Stimulated activated CD4-positive, alpha-beta T cell treated with anti-CD3 and anti-CD28 coated beads, Interleukin-2, amount 100 ng/mL, for 4 hours (primary cell): ENCODE results near the gene OPCML.

Experiments
- DNase-seq: peaks from one replicate; pipeline ENCODE4 v3.0.0-alpha.2; 2020; ENCODE audit warnings: low read depth

The OPCML gene

GRCh38 chr11:133228471-133229329, 303.6 kb downstream of the OPCML start:
- no peak for DNase-seq

- DNase-seq, result no peak
Observed at GRCh38 chr11:133227632-133228111, 304.6 kb downstream of the OPCML start.

GRCh38 chr11:133224271-133224670, 308.0 kb downstream of the OPCML start:
- no peak for DNase-seq

- DNase-seq, result no peak
Observed at GRCh38 chr11:133222425-133223330, 309.6 kb downstream of the OPCML start.

GRCh38 chr11:133219543-133219942, 312.8 kb downstream of the OPCML start:
- DNase-seq, result no peak

- no peak for DNase-seq
Observed at GRCh38 chr11:133216813-133217212, 315.5 kb downstream of the OPCML start.

- no peak for DNase-seq
Observed at GRCh38 chr11:133215596-133216230, 316.6 kb downstream of the OPCML start.

GRCh38 chr11:133214646-133215045, 317.7 kb downstream of the OPCML start:
- no peak for DNase-seq

GRCh38 chr11:133212201-133212600, 320.1 kb downstream of the OPCML start:
- no peak for DNase-seq

- no peak for DNase-seq
Observed at GRCh38 chr11:133207995-133208394, 324.3 kb downstream of the OPCML start.

- DNase-seq, result no peak
Observed at GRCh38 chr11:133206313-133207005, 325.8 kb downstream of the OPCML start.

- no peak for DNase-seq
Observed at GRCh38 chr11:133204158-133204557, 328.1 kb downstream of the OPCML start.

- no peak for DNase-seq
Observed at GRCh38 chr11:133202816-133203215, 329.5 kb downstream of the OPCML start.

- no peak for DNase-seq
Observed at GRCh38 chr11:133198438-133198837, 333.9 kb downstream of the OPCML start.

GRCh38 chr11:133197425-133197824, 334.9 kb downstream of the OPCML start:
- no peak for DNase-seq

- DNase-seq, result no peak
Observed at GRCh38 chr11:133191931-133192330, 340.4 kb downstream of the OPCML start.

GRCh38 chr11:133181667-133182066, 350.6 kb downstream of the OPCML start:
- no peak for DNase-seq

- no peak for DNase-seq
Observed at GRCh38 chr11:133181066-133181465, 351.2 kb downstream of the OPCML start.

- DNase-seq, result no peak
Observed at GRCh38 chr11:133180201-133180600, 352.1 kb downstream of the OPCML start.

GRCh38 chr11:133176748-133177147, 355.6 kb downstream of the OPCML start:
- DNase-seq, result no peak

GRCh38 chr11:133175103-133175502, 357.2 kb downstream of the OPCML start:
- DNase-seq, result no peak
